Suprapubic skin (tissue), 3 donors: ENCODE measurements around the gene PASK.

Source experiments
- CTCF ChIP-seq, 2 donors: fragments of 200-600 bp in 1 of 2; fragments of 450-650 bp in 1 of 2; sonication (generic) in 1 of 2; IDR thresholded peaks; one replicate each; pipeline ENCODE4 v1.5.1; 2016 to 2019; ENCODE audit warnings: antibody characterized with exemption in 2 of 2, mild to moderate bottlenecking in 1 of 2, moderate library complexity in 1 of 2
- POLR2A ChIP-seq, 2 donors: fragments of 450-650 bp; IDR thresholded peaks; one replicate each; pipeline ENCODE4 v1.6.1; 2017; ENCODE audit warnings: antibody characterized with exemption in 2 of 2, mild to moderate bottlenecking in 2 of 2, moderate library complexity in 2 of 2

- TF ChIP-seq POLR2A (IDR thresholded peaks at IDR 0.05) (no peak), CTCF (IDR thresholded peaks at IDR 0.05) (no peak)
Observed at GRCh38 chr2:241114836-241115235, 34.4 kb downstream of the PASK start.
